ENCODE measurements around the gene DDT. TPM values are rescaled to one million over a fixed set of nuclear protein-coding genes. Genes with fewer than 3 reads are reported as not detected.
"Not testable (repeated sequence)": the region's sequence is repeated elsewhere in the genome, so short reads cannot be mapped to it uniquely, and the experiment has no call there.

Gene DDT
- 100 to 1,000 TPM; 131 to 285 TPM for total RNA-seq

DNA sequence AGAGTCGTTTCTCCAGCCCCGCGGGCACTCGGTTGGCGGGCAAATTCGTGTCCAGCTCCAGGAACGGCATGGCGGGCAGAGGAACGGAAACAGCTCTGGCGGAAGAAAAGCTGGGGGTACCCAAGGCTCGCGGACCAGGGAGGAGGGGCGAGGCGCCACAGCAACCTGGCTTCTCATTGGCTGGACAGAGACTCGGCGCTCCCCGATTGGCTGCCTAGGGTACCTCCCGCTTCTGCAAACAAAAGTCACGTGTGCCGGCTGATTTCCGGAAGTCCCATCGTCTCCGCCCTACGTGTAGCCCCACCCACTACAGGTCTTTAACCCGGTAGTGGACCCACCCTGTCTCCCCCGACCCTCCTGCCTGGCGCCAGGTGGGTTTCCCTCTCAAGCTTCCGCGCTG lies at the start of gene DDT:
DDT (minus strand) TSS at position 97 of the 400 bp plus-strand sequence; CDS start at position 70, 27 bp downstream.
- H3K27me3 ChIP-seq (replicated peaks; ENCODE audit: insufficient read depth); DNase-seq (ENCODE audit: low spot score); H3K4me1 ChIP-seq (replicated peaks); H3K36me3 ChIP-seq; H3K9me3 ChIP-seq; H3K4me3 ChIP-seq; H3K27ac ChIP-seq: not testable (repeated sequence)
- intact Hi-C loops (cut with DNase I) = loop anchor here (5.0 kb wide), 1 partner anchor 47 kb away; no protein-coding TSS in a partner anchor
- no CpG with 5 or more reads among the region's 29 CpGs for WGBS

GRCh38 chr22:24023204-24023789 lies 49.1 kb upstream of the DDT start:
- Histone ChIP-seq H3K27ac (no peak overlapping the region), H3K4me3 (no peak overlapping the region), H3K36me3 (no peaks in the 10 kb centered on the region), H3K9me3 (no peaks in the 10 kb centered on the region), H3K27me3 (replicated peaks; ENCODE audit: insufficient read depth) (no peaks in the 10 kb centered on the region), H3K4me1 (replicated peaks) (no peaks in the 10 kb centered on the region)
- no peak for TF ChIP-seq POLR2A (IDR thresholded peaks at IDR 0.05)
- intact Hi-C loops (cut with DNase I) = no loop called here
- DNase-seq (ENCODE audit: low spot score) = no peak

- no peak overlapping the region for H3K4me3 ChIP-seq
- H3K27ac ChIP-seq = no peak overlapping the region
- no peaks in the 10 kb centered on the region for H3K4me1 ChIP-seq (replicated peaks)
- H3K36me3 ChIP-seq = no peaks in the 10 kb centered on the region
- H3K27me3 ChIP-seq (replicated peaks; ENCODE audit: insufficient read depth) = no peaks in the 10 kb centered on the region
- DNase-seq (ENCODE audit: low spot score) = no peak
- intact Hi-C loops (cut with DNase I) = no loop called here
- WGBS = 98% methylated on average over 3 of the region's 3 CpGs
- TF ChIP-seq, protein P1, sequence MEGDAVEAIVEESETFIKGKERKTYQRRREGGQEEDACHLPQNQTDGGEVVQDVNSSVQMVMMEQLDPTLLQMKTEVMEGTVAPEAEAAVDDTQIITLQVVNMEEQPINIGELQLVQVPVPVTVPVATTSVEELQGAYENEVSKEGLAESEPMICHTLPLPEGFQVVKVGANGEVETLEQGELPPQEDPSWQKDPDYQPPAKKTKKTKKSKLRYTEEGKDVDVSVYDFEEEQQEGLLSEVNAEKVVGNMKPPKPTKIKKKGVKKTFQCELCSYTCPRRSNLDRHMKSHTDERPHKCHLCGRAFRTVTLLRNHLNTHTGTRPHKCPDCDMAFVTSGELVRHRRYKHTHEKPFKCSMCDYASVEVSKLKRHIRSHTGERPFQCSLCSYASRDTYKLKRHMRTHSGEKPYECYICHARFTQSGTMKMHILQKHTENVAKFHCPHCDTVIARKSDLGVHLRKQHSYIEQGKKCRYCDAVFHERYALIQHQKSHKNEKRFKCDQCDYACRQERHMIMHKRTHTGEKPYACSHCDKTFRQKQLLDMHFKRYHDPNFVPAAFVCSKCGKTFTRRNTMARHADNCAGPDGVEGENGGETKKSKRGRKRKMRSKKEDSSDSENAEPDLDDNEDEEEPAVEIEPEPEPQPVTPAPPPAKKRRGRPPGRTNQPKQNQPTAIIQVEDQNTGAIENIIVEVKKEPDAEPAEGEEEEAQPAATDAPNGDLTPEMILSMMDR (IDR thresholded peaks at IDR 0.05) = no peak
- no peak for TF ChIP-seq POLR2A (IDR thresholded peaks at IDR 0.05)
- no peak for TF ChIP-seq POLR2AphosphoS5 (IDR thresholded peaks at IDR 0.05)
- H3K9me3 ChIP-seq = no peaks in the 10 kb centered on the region
Observed at GRCh38 chr22:24021304-24021703, 47.1 kb upstream of the DDT start.

DNA sequence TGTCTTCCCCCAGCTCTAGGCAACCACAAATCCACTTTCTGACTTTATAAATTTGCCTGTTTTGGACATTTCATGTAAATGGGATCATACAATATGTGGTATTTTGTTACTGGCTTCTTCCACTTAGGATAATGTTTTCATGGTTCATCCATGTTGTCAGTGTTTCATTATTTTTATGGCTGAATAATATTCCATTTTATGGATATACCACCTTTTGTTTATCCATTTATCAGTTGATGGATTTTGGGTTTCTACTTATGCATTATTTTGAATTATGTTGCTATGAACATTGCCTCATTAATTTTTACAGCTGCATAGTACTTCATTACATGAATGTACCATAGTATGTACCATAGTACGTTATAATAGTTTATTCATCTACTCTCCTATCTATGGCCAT lies 41.9 kb upstream of the DDT start:
- no peak overlapping the region for H3K4me3 ChIP-seq
- no peaks in the 10 kb centered on the region for H3K4me1 ChIP-seq (replicated peaks)
- H3K27me3 ChIP-seq (replicated peaks; ENCODE audit: insufficient read depth) = no peaks in the 10 kb centered on the region
- no peak overlapping the region for H3K27ac ChIP-seq
- 97% methylated on average over 1 of the region's 1 CpG for WGBS
- no peaks in the 10 kb centered on the region for H3K9me3 ChIP-seq
- no peak for TF ChIP-seq POLR2AphosphoS5 (IDR thresholded peaks at IDR 0.05)
- TF ChIP-seq POLR2A (IDR thresholded peaks at IDR 0.05) = no peak
- TF ChIP-seq, protein P1 (IDR thresholded peaks at IDR 0.05) = no peak
- intact Hi-C loops (cut with DNase I) = no loop called here
- no peak for DNase-seq (ENCODE audit: low spot score)
- H3K36me3 ChIP-seq = no peaks in the 10 kb centered on the region

- H3K27me3 ChIP-seq (replicated peaks; ENCODE audit: insufficient read depth) = no peaks in the 10 kb centered on the region
- 0% methylated on average over 10 of the region's 10 CpGs for WGBS
- DNase-seq (ENCODE audit: low spot score) = no peak
- no peaks in the 10 kb centered on the region for H3K9me3 ChIP-seq
- no peak for TF ChIP-seq POLR2A (IDR thresholded peaks at IDR 0.05)
- TF ChIP-seq POLR2AphosphoS5 (IDR thresholded peaks at IDR 0.05) = no peak
- intact Hi-C loops (cut with DNase I) = no loop called here
- no peaks in the 10 kb centered on the region for H3K4me1 ChIP-seq (replicated peaks)
- no peaks in the 10 kb centered on the region for H3K36me3 ChIP-seq
- peak overlapping the region; percentile 28 to 66 for H3K27ac ChIP-seq
- H3K4me3 ChIP-seq = peak overlapping the region; percentile 61 to 84
Observed at GRCh38 chr22:24011735-24012068, 37.5 kb upstream of the DDT start.

GRCh38 chr22:24010018-24010391 lies 35.8 kb upstream of the DDT start:
- intact Hi-C loops (cut with DNase I) = no loop called here
- no peaks in the 10 kb centered on the region for H3K27me3 ChIP-seq (replicated peaks; ENCODE audit: insufficient read depth)
- no peak overlapping the region for H3K4me3 ChIP-seq
- H3K36me3 ChIP-seq = no peaks in the 10 kb centered on the region
- no peak for DNase-seq (ENCODE audit: low spot score)
- WGBS = 91% methylated on average over 2 of the region's 2 CpGs
- no peak overlapping the region for H3K27ac ChIP-seq
- TF ChIP-seq POLR2A (IDR thresholded peaks at IDR 0.05) = no peak
- TF ChIP-seq POLR2AphosphoS5 (IDR thresholded peaks at IDR 0.05) = no peak
- TF ChIP-seq, protein P1 (IDR thresholded peaks at IDR 0.05) = no peak
- H3K9me3 ChIP-seq = no peaks in the 10 kb centered on the region
- no peaks in the 10 kb centered on the region for H3K4me1 ChIP-seq (replicated peaks)

All from prostate gland (tissue), 2 donors.